ENCODE measurements around the gene ADAMTSL1.

Gene ADAMTSL1

DNA sequence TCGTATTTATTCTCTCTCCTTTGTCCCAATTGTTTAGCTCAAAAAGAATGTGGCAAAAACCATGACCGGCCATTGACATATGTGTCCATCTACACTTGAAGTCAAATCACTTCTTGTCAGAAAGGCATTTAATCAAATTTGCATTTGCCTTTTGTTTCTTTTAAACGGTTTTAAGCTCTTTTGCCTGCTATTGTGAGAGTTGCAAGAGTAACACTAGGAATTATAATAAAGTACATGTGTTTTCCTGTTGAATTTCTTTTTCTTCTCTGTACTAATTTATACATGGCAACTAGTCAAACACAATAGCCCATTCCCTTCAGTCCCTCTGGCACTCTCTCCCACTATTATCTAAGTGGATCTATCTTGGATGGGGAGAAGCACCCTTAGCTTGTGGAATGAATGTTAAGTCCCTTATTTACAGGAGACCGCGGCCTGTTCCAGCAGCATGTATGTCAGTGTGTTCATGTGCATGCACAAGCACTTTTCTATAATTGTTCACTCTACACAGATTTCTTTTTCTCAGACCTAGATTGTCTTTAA lies 3.2 kb downstream of the ADAMTSL1 start:
- DNase-seq (ENCODE audit: low read depth): no peak
- TF ChIP-seq, protein P1, sequence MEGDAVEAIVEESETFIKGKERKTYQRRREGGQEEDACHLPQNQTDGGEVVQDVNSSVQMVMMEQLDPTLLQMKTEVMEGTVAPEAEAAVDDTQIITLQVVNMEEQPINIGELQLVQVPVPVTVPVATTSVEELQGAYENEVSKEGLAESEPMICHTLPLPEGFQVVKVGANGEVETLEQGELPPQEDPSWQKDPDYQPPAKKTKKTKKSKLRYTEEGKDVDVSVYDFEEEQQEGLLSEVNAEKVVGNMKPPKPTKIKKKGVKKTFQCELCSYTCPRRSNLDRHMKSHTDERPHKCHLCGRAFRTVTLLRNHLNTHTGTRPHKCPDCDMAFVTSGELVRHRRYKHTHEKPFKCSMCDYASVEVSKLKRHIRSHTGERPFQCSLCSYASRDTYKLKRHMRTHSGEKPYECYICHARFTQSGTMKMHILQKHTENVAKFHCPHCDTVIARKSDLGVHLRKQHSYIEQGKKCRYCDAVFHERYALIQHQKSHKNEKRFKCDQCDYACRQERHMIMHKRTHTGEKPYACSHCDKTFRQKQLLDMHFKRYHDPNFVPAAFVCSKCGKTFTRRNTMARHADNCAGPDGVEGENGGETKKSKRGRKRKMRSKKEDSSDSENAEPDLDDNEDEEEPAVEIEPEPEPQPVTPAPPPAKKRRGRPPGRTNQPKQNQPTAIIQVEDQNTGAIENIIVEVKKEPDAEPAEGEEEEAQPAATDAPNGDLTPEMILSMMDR (conservative IDR thresholded peaks at IDR 0.05; ENCODE audit: control insufficient read depth, insufficient read depth, low read depth, low read length): no peak
- H3K4me3 ChIP-seq (ENCODE audit: control insufficient read depth, low read depth, low read length): peak overlapping the region; percentile 89

DNA sequence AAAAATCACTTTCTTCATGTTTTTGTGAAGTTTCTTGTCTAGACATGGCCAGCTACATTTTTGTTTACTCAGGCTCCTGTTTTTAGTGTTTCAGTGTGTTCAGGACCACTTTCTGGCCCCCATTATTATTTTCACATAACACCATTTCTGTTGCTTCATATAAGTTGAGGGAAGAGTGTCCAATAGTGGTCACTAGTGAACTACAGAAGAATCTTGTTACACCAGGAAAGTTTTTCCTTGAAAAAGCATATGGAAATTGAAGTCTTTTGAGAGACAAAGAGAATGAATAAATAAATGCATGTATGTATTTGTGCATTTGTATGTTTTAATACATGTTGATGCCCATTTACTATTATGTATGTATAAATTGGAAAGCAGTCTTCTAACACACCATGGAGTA lies 3.8 kb downstream of the ADAMTSL1 start:
- peak overlapping the region; percentile 89 for H3K4me3 ChIP-seq (ENCODE audit: control insufficient read depth, low read depth, low read length)
- TF ChIP-seq, protein P1 (conservative IDR thresholded peaks at IDR 0.05; ENCODE audit: control insufficient read depth, insufficient read depth, low read depth, low read length): peak; percentile 14
- no peak for DNase-seq (ENCODE audit: low read depth)

DNA sequence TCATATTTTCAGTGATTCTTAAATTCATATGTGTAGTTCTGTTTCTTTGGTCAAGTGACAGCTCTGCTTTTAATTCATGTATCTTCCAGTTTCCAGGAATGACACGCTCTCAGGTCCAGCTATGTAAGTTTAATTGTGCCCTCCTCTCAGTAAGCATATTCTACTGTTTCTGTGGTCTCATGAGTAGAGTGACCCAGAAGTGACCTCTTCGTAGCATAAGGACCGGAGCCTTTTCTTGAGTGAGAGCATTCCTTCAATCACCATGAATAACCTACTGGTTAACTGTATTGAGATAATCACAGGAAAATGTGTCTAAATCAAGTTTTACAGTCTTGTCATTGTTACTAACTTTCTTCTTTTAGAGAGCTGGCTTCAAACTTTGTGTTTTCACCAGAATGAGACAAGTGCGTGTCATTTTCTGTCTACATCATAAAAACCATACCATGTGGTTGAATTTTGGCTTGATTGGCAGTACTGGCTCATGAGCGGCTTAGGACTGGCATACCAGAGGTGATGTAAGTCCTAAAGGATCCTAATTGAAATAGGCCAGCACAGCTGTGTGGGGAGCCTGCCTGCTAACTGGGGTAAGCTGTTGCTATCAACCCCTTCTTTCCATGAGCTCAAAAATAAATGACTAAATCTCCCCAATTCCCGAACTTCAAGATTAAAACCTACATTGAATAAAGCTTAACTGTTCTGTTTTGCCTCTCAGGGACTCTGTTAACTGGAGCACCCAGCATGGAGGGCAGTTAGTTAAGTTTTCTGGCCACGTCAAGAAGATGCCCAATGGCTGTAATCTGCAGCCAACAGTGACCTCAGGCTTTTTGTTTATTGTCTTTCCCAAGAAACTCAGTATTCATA lies 4.8 kb downstream of the ADAMTSL1 start:
- TF ChIP-seq, protein P1 (conservative IDR thresholded peaks at IDR 0.05; ENCODE audit: control insufficient read depth, insufficient read depth, low read depth, low read length): no peak
- H3K4me3 ChIP-seq (ENCODE audit: control insufficient read depth, low read depth, low read length): peak overlapping the region; percentile 89
- peak; percentile 92 for DNase-seq (ENCODE audit: low read depth)

DNA sequence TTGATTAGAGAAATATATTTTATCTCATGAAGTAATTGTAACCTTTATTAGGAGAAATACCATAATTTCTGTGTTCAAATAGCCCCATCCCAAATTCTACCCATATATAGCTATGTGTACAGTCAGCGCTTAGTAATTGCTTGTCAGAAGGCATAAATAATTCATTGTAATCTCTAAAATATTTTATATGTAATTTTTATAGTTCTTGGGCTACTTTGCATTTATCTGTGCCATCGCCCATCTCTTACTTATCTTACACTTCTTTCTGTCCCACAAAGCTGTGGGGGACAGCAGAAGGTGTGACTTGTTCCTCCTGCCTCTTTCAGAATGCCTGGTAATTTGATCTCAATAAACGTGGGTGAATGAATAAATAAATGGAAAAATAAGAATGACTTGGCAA lies 5.5 kb downstream of the ADAMTSL1 start:
- DNase-seq (ENCODE audit: low read depth): peak; percentile 45
- TF ChIP-seq, protein P1 (conservative IDR thresholded peaks at IDR 0.05; ENCODE audit: control insufficient read depth, insufficient read depth, low read depth, low read length): no peak
- no peak overlapping the region for H3K4me3 ChIP-seq (ENCODE audit: control insufficient read depth, low read depth, low read length)

DNA sequence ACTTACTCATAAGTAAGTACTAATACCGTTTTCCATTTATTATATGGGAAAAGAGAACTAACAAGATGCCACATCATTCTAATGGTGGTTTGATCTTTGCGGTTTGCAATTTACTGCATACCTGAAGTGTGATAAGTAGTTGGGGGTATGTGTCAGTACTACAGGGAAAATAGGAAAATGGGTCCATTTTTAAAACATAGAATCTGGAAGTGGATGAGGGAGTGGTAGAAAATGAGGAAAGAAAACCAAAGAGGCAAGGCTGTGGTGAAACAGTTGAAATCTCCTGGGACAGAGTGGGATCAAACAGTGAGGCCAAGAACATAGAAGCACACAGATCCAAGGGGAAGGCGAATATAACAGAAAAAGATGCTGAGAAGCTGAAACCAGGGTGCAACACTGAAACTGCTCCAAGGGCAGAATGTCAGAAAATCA lies 6.7 kb downstream of the ADAMTSL1 start:
- DNase-seq (ENCODE audit: low read depth): peak; percentile 96
- no peak overlapping the region for H3K4me3 ChIP-seq (ENCODE audit: control insufficient read depth, low read depth, low read length)
- TF ChIP-seq, protein P1 (conservative IDR thresholded peaks at IDR 0.05; ENCODE audit: control insufficient read depth, insufficient read depth, low read depth, low read length): no peak

DNA sequence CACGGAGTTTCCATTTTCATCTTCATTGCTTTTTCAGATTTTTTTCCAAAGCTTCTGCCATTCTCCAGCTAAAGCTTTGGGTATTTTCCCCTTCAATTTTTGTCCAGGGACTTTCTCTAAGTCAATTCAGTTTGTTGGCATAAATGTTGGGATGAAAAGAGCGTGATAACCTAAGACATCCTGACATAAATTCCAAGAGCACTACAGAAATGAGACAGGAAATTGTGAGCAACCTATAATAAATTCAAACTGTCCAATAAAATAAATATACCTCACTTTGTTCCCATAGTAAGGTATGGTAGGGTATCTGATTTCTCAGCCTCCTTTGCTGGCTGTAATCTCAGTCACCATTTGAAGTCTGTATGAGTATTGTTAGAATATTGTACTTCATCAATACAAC lies 8.4 kb downstream of the ADAMTSL1 start:
- DNase-seq (ENCODE audit: low read depth): no peak
- H3K4me3 ChIP-seq (ENCODE audit: control insufficient read depth, low read depth, low read length): no peak overlapping the region
- TF ChIP-seq, protein P1 (conservative IDR thresholded peaks at IDR 0.05; ENCODE audit: control insufficient read depth, insufficient read depth, low read depth, low read length): no peak
